ENCODE results near the gene CALML4.
A peak's percentile ranks its signal among the peaks of the same experiment; 100 is the strongest.
"Not testable (repeated sequence)": the region's sequence is repeated elsewhere in the genome, so short reads cannot be mapped to it uniquely, and the experiment has no call there.

Gene CALML4

DNA sequence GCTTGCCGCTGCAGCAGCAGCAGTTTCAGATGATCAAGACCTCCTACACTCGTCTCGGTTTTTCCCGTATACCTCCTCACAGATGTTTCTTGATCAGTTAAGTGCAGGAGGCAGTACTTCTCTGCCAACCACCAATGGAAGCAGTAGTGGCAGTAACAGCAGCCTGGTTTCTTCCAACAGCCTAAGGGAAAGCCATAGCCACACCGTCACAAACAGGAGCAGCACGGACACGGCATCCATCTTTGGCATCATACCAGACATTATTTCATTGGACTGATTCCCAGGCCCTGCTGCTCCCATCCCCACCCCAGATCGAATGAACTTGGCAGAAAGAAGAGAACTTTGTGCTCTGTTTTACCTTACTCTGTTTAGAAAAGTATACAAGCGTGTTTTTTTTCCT, 17.6 kb downstream of the CALML4 start:
- DNase-seq: no peak

DNA sequence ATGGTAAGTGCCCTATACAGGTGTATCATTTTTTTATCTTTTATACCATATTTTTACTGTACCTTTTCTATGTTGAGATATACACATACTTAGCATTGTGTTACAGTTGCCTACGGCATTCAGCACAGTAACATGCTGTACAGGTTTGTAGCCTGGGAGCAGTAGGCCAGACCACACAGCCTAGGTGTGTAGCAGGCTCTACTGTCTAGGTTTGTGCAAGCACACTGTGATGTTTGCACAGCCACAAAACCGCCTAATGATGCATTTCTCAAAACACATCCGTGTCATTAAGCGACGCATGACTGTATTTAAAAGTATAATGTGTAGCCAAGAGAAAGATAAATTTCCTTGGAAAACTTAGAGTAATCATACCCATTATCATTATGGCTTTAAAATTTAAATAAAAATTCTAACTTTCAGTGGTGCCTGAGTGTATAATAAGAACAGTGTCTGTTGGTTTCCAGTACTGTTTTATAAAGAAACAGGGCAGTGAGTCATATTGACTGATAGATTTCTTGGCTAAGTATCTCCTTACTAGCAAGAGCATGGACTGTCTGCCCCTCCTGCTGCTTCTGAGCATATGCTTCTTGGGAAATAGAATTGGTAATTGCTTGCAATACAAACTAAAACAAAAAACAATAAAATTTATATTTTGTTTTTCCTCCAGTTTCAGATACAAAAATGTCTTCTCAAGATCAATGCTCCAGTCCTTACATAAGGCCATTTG, 18.3 kb downstream of the CALML4 start:
- DNase-seq: no peak

DNA sequence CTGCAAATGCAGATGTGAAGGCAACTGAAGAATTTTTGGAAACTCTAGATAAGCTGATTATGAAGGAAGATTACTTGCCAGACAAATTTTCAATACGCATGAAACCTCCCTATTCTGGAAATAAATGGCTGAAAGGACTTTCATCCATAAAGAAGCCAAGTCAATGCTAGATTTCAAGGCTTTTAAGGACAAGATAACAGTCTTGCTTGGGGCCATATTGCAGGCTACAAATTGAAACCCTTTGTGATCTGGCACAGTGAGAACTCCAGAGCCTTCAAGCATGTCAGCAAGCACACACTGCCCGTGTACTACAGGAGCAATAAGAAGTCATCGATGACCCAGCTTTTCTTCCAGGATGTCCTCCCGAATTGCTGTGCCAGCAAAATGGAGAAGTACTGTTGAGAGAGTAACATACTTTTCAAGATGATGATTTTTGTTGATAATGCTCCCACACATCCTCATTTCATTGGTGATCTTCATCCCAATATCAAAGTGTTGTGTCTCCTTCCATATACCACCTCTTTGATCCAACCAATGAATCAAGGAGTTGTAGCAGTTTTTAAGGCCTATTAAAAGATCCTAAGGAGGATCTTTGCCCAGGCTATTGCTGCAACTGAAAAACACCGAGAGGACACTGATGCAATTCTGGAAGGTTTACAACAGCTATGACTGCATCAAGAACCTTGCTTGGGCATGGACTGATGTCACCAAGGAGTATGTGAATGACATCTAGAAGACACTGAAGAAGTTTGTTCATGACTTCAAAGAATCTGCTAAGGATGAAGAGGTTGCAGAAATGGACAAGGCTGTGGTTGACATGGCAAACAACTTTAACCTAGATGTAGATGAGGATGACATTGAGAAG, 20.3 kb downstream of the CALML4 start:
- peak; percentile 86 for DNase-seq

DNA sequence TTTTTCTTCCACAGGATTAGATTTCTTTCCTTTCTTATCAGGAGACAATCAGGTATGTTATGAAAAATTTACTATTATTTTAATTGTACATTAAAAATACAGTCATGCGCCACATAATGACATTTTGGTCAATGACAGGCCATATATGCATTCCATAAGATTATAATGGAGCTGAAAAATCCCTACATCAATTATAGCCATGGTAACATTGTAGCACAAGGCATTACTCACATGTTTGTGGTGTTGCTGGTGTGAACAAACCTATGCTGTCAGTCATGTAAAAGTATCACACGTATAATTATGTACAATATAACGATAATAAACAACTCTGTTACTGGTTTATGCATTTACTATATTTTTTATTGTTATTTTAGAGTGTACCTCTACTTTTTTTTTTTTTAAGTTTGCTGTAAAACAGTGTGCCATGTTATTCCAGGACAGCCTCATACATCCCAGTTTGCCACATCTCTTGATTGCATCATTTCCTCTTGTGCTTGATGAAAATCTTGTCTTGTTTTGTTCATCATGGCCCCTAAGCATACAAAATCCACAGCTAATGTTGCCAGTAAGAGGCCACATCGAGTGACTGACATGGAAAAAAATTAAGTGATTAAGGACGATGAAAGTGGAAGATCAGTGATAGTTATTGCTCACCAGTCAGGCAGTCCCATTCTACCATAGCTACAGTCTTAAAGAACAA, 21.4 kb downstream of the CALML4 start:
- DNase-seq: peak; percentile 17

DNA sequence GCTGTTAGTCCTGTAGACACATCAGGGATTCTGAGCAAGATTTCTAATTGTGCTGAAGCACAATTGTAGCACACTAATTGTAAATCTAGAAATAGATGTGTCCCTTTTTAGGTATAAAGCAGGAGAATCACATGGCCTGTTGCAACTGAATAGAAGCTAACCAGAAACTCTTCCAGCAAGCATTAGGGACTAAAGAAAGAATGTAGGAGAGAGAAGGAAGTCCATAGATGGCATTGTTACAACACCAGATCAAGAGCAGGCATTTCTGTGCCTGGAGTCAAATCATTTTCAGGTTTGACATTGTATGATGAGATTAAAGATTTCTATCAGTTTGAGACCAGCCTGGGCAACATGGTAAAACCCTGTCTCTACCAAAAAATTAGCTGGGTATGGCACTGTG, 27.4 kb downstream of the CALML4 start:
- DNase-seq: no peak

DNA sequence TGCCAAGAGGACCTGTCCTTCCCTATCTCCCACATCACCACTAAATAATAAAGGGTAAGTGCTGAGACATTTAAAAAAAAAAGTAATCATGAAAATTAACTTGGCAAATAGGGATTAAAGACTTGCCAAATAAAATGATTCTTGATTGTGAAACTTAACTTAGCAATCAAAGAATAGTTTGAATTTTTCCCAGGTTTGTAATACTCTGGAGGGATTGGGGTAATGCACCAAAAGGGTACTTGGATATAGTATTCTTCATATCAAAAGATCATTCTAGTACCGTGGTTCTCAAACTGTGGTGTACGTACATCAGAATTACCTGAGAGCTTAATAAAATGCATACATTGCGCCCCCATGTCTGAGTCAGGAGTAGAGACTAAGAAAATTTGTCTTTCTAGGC, 28.5 kb downstream of the CALML4 start:
- DNase-seq: no peak

DNA sequence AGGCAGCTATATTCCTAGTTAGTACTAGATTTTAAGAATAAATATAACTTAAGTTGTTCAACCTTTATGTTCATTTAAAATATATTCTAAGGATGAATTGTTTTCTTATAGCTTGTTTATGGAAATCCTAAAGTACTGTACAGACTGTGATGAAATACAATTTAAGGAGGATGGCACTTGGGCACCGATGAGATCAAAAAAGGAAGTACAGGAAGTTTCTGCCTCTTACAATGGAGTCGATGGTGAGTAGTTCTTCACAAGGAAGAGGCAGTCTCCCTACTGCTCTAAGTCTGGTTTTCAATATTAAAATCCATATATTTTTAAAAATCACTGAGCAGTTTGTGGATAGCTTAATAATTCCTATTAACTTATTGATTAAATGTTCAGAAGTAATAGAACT, 29.6 kb downstream of the CALML4 start:
- peak; percentile 63 for DNase-seq

DNA sequence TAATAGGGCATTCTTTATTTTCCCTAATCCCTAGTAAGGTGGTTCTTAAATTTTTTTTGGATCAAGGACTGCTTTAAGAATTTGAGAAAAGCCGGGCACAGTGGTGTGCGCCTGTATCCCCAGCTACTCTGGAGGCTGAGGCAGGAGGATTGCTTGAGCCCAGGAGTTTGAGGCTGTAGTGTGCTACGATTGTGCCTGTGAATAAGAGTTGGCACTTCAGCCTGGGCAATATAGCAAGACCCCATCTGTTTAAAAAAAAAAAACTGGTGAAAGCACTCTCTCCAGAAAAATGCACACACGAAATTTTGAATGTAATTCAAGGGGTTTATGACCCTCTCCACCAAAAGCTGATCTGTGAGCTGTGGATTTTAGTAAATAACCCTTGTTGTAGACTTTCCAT, 32.0 kb downstream of the CALML4 start:
- no peak for DNase-seq

DNA sequence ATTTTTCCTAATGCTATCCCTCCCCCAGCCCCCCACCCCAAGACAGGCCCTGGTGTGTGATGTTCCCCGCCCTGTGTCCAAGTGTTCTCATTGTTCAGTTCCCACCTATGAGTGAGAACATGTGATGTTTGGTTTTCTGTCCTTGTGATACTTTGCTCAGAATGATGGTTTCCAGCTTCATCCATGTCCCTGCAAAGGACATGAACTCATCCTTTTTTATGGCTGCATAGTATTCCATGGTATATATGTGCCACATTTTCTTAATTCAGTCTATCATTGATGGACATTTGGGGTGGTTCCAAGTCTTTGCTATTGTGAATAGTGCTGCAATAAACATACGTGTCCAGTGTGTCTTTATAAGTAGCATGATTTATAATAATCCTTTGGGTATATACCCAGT, 33.1 kb downstream of the CALML4 start:
- DNase-seq: not testable (repeated sequence)

DNA sequence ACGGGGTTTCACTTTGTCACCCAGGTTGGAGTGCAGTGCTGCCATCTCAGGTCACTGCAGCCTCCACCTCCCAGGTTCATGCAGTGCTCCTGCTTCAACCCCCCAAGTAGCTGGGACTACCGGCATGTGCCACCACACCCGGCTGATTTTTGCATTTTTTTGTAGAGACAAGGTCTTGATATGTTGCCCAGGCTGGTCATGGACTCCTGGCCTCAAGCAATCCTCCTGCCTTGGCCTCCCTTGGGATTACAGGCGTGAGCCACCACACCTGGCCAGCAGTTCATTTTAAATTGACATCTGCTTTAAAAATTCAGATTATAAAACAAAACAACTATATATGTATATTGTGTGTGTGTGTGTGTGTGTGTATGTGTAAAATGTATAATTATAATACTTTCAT, 38.3 kb downstream of the CALML4 start:
- DNase-seq: no peak

DNA sequence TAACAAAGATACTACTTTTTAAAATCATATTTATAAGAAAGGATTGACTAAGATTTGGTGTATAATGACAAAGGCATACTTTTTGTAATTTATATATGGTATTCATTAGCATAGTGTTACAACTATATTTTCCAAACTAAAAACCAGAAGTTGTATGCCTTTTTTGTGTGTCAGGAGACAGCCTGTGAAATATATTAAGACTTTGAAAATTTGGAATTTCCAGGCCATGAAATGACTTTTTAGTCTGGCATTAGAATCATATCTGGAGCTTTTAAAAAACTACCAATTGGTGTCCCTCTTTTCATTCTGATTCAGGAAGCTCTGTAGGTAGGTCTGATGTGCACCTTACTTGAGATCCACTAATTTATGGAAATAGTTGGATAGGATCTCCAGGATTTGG, 41.9 kb downstream of the CALML4 start:
- peak; percentile 26 for DNase-seq

DNA sequence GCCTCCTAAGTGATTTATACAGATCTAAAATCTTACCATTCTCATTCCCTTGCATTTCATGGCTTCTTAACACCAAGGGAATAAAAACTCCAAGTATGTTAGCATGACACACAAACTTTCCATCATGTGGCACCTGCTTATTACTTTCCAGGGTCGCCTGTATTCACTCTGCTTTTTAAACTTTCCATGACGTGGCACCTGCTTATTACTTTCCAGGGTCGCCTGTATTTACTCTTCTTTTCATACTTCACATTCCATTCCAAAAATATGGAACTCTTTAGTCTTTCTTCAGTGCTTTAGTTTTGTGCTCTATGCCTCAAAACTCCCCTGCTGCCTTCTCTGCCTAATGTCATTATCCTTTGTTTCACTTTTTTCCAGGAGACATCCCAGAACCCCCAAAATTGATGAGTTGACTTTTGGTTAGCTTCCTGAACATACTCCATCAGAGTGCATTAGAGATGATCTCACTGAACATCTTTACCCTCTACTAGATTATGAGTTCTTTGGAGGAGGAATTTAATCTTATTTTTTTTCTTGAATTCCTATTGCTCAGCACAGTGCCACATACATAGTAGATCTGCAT, 47.0 kb downstream of the CALML4 start:
- no peak for DNase-seq

DNA sequence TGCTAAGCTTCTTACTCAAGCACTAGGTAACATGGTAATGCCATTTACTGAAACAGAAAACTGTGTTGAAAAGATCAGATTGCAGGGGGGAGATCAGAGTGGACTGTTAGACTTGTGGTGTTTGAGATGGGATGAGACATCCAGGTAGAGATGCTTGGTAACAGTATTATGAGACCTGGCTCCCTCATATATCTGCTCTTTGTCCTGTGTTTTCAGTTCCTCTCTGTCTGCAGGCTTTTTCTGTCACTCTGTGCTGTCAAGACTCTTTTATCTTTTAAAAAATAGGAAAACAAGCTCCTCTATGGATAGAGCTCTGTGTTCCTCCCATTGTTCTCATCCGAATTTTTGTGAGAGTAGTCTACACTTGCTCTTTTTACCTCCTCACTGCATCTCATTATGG, 48.1 kb downstream of the CALML4 start:
- DNase-seq: no peak

DNA sequence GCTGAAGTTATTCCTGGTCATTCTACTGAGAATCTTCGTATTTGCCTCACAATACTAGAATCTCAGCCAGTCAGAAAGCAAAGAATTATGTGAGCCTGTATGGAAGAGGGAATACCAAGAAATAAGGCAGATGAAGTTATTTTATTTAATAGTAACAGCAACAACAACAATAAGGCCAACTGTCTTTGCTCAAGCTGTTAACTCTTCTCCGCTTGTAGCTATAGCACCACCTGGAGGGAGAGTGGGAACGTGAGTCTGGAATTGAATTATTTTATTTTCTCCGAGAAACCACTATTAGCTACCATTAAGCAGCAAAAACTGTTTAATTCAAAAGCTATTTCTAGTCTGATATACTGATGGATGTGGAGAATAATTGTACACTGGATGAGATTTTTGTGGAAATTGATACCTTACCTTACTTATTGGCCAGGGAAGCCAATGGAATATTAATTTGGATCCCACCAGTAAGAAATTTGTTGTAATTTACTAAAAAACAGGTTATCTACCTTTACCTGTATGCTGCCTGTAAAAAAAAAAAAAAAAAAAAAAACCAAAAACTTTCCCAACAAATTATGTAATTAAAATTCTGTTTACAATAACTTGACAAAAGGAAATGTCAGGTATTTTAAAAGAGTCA, 50.1 kb downstream of the CALML4 start:
- DNase-seq: peak; percentile 29

DNA sequence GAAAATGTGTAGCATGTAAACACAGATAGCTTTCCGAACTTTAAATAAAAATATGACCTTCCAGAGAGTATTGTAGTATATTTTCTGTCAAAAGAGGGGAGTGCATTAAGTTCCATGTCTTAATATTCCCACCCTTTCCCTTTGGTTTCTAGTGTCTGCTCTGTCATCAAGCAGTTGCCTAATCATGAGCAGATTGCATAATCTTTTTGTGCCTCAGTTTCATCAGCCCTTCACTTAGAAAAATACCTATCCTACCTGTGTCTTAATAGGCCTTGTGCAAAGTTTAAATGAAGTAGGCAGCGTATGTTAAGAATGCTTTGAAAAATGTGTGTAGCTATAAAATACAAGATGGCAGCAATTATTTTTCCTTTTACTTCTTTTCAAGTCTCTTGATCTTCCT, 52.8 kb downstream of the CALML4 start:
- peak; percentile 10 for DNase-seq

DNA sequence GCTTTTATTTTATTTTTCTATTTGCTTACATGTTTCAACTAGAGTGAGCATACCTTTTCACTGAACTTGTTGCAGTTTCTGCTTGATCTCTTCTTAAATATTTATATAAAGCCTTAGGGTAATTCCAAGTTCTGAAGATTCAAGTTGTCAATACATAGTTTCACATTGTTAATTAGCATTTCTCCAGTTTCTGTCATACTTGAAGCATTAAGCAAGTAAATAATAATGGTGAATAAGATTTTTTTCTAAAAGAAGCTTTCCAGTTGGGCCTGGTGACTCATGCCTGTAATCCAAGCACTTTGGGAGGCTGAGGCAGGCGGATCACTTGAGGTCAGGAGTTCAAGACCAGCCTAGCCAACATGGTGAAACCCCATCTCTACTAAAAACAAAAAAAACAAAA, 53.9 kb downstream of the CALML4 start:
- DNase-seq: no peak

DNA sequence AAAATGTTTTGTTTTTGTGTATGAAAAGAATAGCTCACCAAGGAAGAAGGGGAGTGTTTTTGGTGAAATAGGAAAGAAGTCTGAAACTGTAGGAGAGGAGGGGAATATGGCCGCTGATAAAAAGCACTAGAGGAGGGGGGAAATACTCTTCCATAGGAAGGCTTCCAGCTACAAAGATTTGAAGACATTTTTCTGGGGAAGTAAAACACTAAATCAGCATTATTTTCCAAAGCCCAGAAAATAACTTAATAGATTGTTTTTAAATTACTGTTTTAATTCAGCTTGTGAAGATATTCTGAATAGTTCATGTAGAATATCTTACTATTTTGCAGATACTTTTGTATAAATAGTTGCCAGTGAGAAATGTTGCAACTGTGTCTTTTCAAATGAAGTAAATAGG, 54.9 kb downstream of the CALML4 start:
- DNase-seq: no peak

DNA sequence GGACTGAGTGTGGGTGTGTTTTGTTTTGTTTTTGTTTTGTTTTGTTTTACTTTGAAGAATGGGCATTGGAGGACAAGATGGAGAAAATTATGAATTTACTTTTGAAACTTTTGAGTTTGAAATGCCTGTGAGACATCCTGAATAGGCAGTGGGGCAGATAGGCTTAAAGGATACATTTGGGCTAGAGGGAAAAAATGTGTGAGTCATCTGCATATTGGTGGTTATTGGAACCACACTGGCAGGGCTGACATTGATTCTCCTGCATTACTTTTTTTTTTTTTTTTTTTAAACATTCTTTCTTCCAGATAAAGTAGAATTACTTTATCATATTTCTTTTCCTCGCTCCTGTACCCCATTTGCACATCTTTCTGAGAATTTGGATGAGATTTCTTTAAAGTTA, 56.1 kb downstream of the CALML4 start:
- DNase-seq: no peak

DNA sequence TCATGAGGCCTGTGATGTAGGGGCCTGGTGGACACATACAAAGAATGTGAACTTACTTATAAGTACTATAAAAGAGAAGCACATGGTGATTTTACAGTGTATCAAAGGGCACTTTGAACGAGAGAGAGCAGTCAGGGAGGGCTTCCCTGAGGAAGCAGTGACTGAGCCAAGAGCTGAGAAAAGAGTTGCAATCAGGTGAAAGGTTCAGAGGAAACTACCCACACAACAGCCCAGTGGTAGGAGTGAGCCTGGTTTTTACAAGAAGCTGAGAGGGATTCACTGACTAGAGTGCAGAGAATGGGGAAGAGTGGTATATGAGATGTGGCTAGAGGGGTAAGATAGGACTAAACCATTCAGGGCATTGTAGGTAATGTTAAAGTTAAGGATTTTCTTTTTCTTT, 57.1 kb downstream of the CALML4 start:
- DNase-seq: peak; percentile 31

DNA sequence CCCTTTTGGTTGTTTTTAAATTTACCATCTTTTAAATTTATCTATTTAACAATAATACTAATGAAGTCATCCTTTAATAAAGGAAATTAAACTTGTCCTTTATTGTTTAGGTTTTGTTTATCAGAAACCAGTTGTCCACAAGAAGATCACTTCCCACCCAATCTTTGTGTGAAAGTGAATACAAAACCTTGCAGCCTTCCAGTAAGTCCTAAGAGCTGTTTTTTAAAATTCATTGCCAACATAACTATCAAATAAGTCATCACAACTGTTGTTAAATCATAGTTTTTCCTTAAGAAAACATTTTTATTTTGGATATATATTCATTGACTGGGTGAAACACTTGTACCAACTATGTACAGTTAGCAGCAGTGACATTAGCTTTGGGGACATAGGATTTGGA, 59.4 kb downstream of the CALML4 start:
- no peak for DNase-seq

DNA sequence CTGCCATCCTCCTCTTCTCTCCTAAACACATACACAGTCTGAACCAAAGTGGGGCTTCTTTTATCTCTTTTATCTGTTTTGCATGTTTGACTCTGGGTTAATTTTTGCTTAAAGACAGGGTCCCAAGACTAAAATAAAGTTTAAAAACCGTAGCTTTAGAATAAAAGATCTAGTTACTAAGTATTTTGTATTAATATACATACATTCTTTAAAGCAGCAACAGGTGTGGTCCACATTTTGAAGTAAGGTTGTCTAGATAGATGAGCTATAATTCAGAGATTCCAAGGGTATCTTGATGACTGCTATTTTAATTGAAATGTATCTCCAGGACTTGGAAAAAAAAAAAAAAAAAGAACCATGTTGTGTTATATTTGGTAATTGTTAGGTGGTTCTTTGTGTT, 61.3 kb downstream of the CALML4 start:
- DNase-seq: no peak

DNA sequence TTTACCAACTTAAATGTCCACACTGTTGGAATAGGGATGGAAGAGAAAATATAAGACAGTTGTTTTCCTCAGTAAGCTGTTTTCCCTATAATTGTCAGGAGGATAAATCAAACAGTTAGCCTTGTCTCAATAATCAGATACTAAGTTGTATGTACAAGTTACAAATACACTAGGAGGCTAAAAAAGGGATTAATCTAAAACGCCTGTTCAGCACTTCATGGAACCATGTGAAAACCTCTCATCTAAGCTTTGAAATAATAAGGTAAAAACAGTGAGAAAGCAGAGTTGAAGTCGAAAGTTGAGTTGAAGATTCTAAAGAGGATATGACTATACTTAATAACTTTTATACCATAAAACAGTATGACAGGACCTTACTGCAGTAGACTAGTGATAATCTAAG, 62.0 kb downstream of the CALML4 start:
- no peak for DNase-seq

Measured in inflammatory macrophage treated with lipopolysaccharide for 4 hours (primary cell).